Activated T-helper 1 cell treated with anti-CD3 and anti-CD28 coated beads, Interleukin-12 subunit alpha, Interleukin-12 subunit beta, Interleukin-2, Interleukin-4 antibody, amounts not matched to agents 30 ng/mL and 10 ng/mL and 1 ng/mL, durations not matched to agents 14 hours and 24 hours and 36 hours (primary cell): ENCODE results near the gene MVB12B. TPM values are rescaled to one million over a fixed set of nuclear protein-coding genes. Genes with fewer than 3 reads are reported as not detected.

Experiments used
- DNase-seq: peaks from one replicate; pipeline ENCODE4 v3.0.0; 2021; ENCODE audit warnings: low spot score
- H3K27ac Mint-ChIP-seq: one replicate; pipeline ENCODE4 v1.8.0; 2021; ENCODE audit warnings: mild to moderate bottlenecking, mixed read lengths
- H3K27me3 Mint-ChIP-seq: one replicate; pipeline ENCODE4 v1.8.0; 2022; ENCODE audit warnings: mild to moderate bottlenecking, moderate library complexity, mixed read lengths; ENCODE audit not compliant: insufficient read depth
- H3K36me3 Mint-ChIP-seq: one replicate; pipeline ENCODE4 v1.8.0; 2021; ENCODE audit warnings: low read depth, mixed read lengths
- H3K4me1 Mint-ChIP-seq: one replicate; pipeline ENCODE4 v1.8.0; 2021; ENCODE audit warnings: low read depth, mixed read lengths
- H3K4me3 Mint-ChIP-seq: one replicate; pipeline ENCODE4 v1.8.0; 2021; ENCODE audit warnings: mild to moderate bottlenecking, moderate library complexity, mixed read lengths
- H3K9me3 Mint-ChIP-seq: one replicate; pipeline ENCODE4 v1.8.0; 2021; ENCODE audit warnings: mixed read lengths
- intact Hi-C: fragments of 100-400 bp; cut with micrococcal nuclease; formaldehyde crosslinking; loops from one replicate; pipeline ENCODE4 v1.15.1; 2024
- total RNA-seq: library from RNA; stranded (reverse); gene quantifications from 2 replicates; pipeline ENCODE4 v1.2.3, GENCODE V29; 2022

The MVB12B gene
- total RNA-seq, 1 donor from 2014 or later, result 1.1 TPM

DNA sequence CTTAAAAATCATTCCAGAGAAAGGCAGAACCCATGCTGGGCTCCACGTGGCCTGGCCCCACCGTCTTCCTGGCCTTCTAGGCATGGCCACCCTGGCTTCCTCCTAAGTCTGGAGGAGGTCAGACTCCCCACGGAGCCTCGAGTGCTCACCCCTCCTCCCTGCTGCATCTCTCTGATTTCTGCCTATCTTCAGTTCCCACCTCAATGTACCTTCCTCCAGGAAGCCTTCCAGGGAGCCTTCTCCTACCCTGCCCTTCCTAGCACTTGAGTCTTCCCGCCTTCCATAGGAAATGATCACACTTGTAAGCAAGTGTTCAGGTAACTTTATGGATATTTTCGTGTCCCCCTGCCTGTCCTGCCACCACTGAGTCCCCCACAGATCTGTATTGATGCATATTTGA is 92.0 kb downstream of the MVB12B start:
- DNase-seq, result no peak
- Mint-ChIP-seq H3K9me3 (no peaks in the 10 kb centered on the region), H3K4me1 (no peaks in the 10 kb centered on the region), H3K36me3 (no peaks in the 10 kb centered on the region), H3K27ac (no peak overlapping the region), H3K27me3 (no peaks in the 10 kb centered on the region), H3K4me3 (no peak overlapping the region)
- intact Hi-C loops, result no loop called here

DNA sequence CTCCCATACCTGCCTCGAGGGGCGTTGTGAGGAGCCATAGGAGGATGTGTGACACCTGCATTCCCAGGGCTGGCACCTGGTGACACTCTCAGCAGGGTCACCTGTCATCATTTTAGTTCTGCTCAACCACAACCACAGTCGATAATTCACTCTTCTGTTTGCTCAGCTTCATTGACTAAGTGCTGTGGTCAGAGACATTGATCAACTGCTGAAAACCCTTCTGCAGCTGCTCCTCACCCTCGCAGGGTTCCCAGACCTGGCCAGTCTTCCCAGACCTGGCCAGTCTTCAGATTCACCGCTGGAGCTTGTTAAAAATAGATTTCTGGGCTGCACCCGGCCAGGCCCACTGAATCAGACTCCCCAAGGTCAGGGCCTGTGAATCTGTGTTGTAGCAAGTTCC is 92.8 kb downstream of the MVB12B start:
- Mint-ChIP-seq H3K27me3 (no peaks in the 10 kb centered on the region), H3K4me3 (no peak overlapping the region), H3K27ac (no peak overlapping the region), H3K9me3 (no peaks in the 10 kb centered on the region), H3K36me3 (no peaks in the 10 kb centered on the region), H3K4me1 (no peaks in the 10 kb centered on the region)
- intact Hi-C loops, result no loop called here
- no peak for DNase-seq

DNA sequence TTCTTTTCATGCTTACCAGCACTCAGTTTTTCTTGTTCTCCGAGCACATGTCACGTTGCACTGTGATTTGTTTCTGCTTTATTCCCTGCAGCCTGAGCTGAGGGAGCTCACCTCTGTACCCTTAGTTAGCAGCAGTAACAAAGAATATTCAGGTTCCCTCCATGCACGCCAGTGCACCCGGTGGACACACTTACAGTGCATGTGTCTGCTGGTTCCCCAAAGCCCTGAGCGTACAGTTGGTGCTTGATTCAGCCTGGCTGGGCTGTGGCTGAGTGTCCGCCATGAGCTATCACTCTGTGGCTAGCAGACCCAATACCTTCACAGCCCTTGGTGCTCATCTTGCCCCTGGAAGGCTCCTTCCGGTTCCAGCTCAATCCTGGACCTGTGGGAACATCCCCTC is 93.5 kb downstream of the MVB12B start:
- H3K36me3 Mint-ChIP-seq, result no peaks in the 10 kb centered on the region
- no peaks in the 10 kb centered on the region for H3K4me1 Mint-ChIP-seq
- no peak for DNase-seq
- no peaks in the 10 kb centered on the region for H3K9me3 Mint-ChIP-seq
- no peak overlapping the region for H3K27ac Mint-ChIP-seq
- H3K27me3 Mint-ChIP-seq, result no peaks in the 10 kb centered on the region
- intact Hi-C loops, result no loop called here
- no peak overlapping the region for H3K4me3 Mint-ChIP-seq

DNA sequence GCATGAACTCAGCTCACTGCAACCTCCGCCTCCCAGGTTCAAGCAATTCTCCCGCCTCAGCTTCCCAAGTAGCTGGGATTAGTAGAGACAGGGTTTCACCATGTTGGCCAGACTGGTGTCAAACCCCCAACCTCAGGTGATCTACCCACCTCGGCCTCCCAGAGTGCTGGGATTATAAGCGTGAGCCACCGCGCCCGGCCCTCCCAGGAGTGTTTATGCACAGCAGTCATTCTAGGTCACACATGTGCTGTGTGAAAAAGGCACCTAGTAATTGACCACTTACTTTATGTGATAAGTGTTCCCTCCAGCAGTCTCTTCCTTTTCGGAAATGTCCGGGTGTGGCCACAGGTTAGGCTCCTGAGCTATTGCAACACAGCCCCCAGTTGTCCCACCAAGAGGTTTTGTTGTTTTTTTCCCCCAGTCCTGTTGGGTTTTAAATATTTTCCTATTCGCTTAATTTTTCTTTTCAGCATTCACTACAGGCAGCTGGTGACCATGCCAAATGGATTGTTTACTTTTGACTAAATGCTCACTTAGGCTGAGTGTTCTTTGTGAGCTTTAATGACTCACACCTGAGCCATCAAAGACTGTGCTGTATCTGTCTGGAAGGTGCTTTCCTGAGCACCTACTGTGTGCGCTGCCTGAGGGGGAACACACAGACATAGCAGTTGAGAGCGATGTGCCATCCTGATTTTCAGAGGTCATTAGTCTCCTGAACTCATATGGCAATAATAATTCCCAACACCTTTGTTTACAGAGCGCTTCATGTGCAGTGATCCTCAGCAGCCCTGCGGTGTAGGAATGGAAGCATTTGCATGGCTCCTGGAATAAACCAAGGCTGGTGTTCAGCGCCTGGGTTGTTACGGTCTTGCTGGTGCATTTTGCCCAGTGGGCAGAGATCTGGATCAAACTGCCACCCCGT is 94.3 kb downstream of the MVB12B start:
- no peaks in the 10 kb centered on the region for H3K27me3 Mint-ChIP-seq
- intact Hi-C loops, result no loop called here
- H3K9me3 Mint-ChIP-seq, result no peaks in the 10 kb centered on the region
- H3K27ac Mint-ChIP-seq, result no peak overlapping the region
- no peak for DNase-seq
- no peaks in the 10 kb centered on the region for H3K4me1 Mint-ChIP-seq
- H3K36me3 Mint-ChIP-seq, result no peaks in the 10 kb centered on the region
- H3K4me3 Mint-ChIP-seq, result no peak overlapping the region

DNA sequence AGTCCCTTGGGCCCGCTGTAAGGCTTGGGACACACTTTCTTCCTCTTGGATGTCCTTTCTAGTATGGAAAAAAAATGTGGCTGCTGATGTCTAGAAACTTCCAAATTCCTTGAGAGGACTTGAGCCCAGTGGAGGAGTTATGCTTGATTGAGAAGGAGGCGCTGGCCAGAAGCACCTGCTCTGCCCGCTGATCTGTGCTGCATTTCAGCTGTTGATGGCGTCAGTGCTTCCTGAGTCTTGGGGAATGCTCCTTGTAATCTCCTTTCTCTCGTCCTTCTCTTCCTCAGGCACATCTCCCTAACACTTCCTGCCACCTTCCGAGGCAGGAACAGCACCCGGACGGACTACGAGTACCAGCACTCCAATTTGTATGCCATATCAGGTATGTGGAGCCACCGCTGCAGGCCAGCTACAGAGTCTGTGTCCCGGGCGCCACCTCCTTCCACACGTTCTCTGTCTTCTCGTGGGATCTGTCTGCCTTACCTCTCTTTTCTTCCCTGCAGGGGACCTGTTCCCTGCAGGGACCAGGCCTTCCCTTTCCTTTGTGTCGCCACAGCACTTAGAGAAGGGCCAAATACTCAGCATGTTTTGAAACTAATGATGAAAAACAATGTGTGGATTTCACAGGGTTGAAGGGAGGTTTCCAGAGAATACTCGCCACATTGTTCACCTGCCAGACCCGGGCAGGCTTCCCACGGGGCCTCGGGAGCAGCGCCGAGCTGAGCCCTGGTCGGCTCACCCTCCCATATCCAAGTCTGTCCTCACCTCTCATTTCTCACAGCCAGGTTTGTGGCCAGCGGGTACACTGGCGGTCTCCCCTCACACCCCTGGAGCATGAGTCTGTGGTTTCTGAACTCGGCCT is 95.2 kb downstream of the MVB12B start:
- H3K4me3 Mint-ChIP-seq, result no peak overlapping the region
- no peaks in the 10 kb centered on the region for H3K36me3 Mint-ChIP-seq

DNA sequence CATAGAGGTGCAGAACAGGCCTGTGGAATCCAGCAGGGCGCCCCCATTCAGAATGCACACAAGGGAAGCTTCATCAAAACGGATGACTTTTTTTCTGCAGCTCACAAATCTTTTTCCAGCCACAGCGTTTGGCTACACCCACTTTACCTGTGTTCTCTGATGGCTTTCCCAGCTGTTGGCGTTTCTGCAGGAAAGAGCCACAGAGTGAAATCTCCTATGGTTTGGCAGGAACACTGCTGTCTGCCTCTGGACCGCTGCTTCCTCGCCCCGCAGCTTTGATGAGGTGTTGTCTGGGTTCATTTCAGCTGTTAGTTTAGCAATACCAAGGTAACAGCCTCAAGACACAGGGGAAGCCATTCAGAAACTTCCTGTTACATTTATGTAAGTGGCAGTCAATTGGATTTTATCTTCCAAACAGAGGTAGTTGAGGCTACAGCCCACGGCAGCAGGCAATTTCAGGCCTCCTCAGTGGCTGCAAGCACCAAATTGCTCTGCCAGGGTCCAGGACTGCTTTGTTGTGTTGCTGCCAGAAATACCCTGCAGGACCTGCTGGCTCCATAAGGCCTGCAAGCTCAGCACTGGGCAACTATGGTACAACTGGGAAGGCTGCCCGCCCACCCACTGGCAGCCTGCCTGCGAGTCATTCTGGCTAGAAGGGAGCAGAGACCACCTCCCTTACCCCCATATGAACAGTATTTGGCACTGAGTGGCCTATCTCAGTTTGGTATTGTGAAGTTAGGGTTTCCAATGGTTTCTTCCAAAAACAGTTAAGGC is 96.7 kb downstream of the MVB12B start:
- intact Hi-C loops, result no loop called here

More for the DNA sequence above, 95.2 kb downstream of the MVB12B start:
- intact Hi-C loops, result no loop called here
- DNase-seq, result no peak
- Mint-ChIP-seq H3K27me3 (peaks cover 5% of the 10 kb centered on the region), H3K4me1 (no peaks in the 10 kb centered on the region), H3K9me3 (no peaks in the 10 kb centered on the region), H3K27ac (no peak overlapping the region)

DNA sequence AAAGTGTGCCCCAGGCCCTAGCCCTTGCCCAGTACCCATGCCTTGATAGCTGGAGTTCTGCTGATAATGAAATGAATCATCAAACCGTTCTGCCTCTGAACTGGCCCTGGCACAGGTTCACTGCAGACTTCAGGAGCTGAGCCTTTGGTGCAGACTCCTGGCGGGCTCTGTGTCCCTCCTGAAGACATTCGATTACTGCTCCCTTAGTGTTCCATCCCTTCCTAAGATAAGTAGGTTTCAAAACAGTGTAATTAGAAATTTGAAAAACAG is 97.2 kb downstream of the MVB12B start:
- H3K4me1 Mint-ChIP-seq, result peaks cover 6% of the 10 kb centered on the region
- peaks cover 16% of the 10 kb centered on the region for H3K27me3 Mint-ChIP-seq
- intact Hi-C loops, result no loop called here
- no peak overlapping the region for H3K4me3 Mint-ChIP-seq
- DNase-seq, result no peak
- H3K9me3 Mint-ChIP-seq, result no peaks in the 10 kb centered on the region
- no peak overlapping the region for H3K27ac Mint-ChIP-seq
- no peaks in the 10 kb centered on the region for H3K36me3 Mint-ChIP-seq

More for the DNA sequence above, 96.7 kb downstream of the MVB12B start:
- DNase-seq, result no peak
- no peaks in the 10 kb centered on the region for H3K9me3 Mint-ChIP-seq
- H3K4me1 Mint-ChIP-seq, result peaks cover under 1% of the 10 kb centered on the region
- H3K36me3 Mint-ChIP-seq, result no peaks in the 10 kb centered on the region
- no peak overlapping the region for H3K27ac Mint-ChIP-seq
- H3K27me3 Mint-ChIP-seq, result peaks cover 13% of the 10 kb centered on the region
- no peak overlapping the region for H3K4me3 Mint-ChIP-seq

DNA sequence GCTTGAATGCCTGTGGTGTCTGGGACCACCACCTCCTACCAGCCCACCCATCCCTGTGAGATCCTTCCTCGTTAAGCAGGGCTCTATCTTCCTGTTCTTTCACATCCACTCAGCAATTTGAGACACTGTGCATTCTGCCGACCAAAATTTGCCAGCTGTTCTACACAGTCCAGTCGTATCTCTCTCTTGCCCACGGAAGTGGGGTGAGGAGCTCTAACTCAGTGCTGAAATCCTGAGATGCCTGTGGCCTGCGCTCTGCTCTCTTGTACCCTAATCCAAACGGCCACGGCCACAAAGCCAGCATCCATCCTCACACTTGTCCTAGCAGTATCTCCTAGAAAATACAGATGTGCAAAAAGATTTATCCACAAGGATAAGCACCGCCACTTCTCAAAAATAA is 97.9 kb downstream of the MVB12B start:
- intact Hi-C loops, result no loop called here
- Mint-ChIP-seq H3K27me3 (peaks cover 22% of the 10 kb centered on the region), H3K36me3 (no peaks in the 10 kb centered on the region), H3K27ac (no peak overlapping the region), H3K4me1 (peaks cover 6% of the 10 kb centered on the region), H3K4me3 (no peak overlapping the region), H3K9me3 (no peaks in the 10 kb centered on the region)
- DNase-seq, result no peak

DNA sequence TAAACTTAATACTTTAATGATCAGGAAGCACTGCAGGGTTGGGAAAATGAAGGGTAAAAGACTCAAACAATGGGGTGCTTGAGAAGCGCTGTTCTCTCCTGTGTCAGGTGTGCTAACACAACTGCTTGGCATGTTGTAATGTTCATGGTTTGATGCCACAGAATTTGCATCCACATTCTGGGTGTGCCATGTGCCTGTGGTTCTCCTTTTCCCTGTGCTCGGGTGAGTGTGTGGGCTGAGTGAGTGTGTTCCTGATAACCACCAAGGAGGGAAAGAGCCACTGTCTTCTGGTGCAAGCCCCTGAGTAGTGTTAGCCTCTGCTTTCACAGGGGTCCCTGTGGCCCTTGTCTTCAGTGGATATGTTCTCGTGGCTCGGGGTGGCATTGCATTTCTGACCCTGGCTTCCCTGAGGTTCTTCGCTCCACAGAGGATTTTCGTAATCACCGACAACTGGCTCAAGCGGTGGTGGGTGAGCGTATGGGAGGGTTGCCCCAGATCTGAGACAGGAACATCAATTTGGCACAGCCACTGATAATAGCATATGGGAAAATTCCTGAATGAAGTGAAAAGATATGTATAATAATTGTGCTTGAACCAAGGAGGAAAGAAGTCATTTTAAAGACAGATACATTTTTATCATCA is 102.0 kb downstream of the MVB12B start:
- H3K9me3 Mint-ChIP-seq, result no peaks in the 10 kb centered on the region
- DNase-seq, result no peak
- peaks cover 25% of the 10 kb centered on the region for H3K27me3 Mint-ChIP-seq
- H3K4me3 Mint-ChIP-seq, result no peak overlapping the region
- intact Hi-C loops, result no loop called here
- H3K4me1 Mint-ChIP-seq, result peaks cover 6% of the 10 kb centered on the region
- no peaks in the 10 kb centered on the region for H3K36me3 Mint-ChIP-seq
- H3K27ac Mint-ChIP-seq, result no peak overlapping the region

DNA sequence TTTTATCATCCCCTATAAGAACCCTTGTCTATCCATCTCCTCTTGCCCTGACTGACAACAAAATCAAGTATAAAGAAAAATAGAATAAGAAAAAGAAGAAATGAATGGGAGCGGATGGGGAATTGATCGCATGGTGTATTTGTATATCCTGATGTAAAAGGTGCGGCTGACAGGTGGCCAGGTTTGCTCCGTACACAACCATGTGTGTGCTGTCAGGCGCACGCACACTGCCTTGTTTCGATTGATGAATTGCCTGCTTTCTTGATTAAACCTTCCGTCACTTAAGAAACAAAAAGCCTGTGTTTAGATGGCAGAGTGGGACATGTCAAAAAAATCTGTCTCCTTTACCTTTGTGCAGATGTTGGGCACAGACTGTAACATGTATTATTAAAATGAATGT is 102.6 kb downstream of the MVB12B start:
- DNase-seq, result no peak
- Mint-ChIP-seq H3K4me3 (no peak overlapping the region), H3K9me3 (no peaks in the 10 kb centered on the region), H3K27me3 (peaks cover 25% of the 10 kb centered on the region), H3K27ac (no peak overlapping the region), H3K4me1 (peaks cover 6% of the 10 kb centered on the region), H3K36me3 (no peaks in the 10 kb centered on the region)
- intact Hi-C loops, result no loop called here

DNA sequence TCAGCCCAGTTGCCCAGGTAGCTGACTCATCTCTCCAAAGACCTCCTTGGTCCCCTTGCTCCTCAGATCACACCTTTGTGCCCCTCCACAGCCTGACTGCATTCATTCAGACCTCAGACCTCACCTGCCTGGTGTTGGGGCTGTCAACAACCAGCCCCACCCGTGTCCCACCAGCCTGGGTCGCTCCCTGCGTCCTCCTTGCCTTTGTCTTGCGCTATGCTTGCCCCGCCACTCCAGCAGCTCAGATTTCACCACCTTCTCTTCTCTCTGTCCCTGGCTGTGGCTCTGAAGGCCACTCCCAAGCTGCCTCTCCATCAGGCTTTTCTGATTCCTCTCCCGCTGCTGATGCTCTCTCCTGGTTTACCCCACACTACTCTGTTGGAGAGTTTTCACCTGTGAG is 103.5 kb downstream of the MVB12B start:
- H3K4me3 Mint-ChIP-seq, result no peak overlapping the region
- H3K36me3 Mint-ChIP-seq, result no peaks in the 10 kb centered on the region
- peaks cover 25% of the 10 kb centered on the region for H3K27me3 Mint-ChIP-seq
- H3K4me1 Mint-ChIP-seq, result peaks cover 6% of the 10 kb centered on the region
- H3K9me3 Mint-ChIP-seq, result no peaks in the 10 kb centered on the region
- DNase-seq, result no peak
- intact Hi-C loops, result no loop called here
- H3K27ac Mint-ChIP-seq, result no peak overlapping the region

DNA sequence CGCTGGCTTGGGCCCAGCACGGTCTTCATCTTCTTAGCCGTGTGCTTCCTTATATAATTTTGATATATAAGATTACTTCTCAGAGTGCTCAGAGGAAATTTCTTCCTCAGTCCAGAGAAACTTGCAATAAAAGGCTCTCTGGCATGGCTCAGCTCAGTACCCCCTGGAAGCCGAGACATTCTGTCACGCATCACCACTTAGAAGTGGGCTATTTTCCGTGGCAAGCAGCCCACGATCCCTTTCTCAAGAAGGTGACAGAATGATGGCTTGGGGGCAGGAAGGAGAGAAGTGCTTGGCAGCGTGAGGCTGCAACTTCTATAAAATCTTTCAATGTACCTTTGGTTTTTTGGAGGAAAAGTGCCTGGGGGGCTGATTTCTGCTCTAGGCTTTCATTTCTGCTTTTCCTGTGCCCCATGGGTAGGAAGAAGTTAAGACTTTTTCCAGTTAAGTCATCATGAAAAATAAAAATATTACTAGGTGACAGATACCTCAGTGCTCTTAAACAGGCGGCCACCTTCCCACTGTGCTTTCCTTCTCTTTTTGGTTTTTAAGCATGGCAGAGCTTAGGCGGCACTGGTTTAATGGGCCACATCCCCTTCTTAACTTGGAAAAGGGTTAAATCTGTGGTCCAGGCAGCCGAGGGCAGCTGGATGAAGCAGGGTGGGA is 104.6 kb downstream of the MVB12B start:
- no peaks in the 10 kb centered on the region for H3K36me3 Mint-ChIP-seq
- intact Hi-C loops, result no loop called here
- no peaks in the 10 kb centered on the region for H3K9me3 Mint-ChIP-seq

More for the DNA sequence above, 104.6 kb downstream of the MVB12B start:
- Mint-ChIP-seq H3K27ac (no peak overlapping the region), H3K27me3 (peaks cover 25% of the 10 kb centered on the region), H3K4me3 (no peak overlapping the region), H3K4me1 (peaks cover 6% of the 10 kb centered on the region)
- no peak for DNase-seq
